ENCODE results near the gene VPS13D. TPM values are rescaled to one million over a fixed set of nuclear protein-coding genes. Genes with fewer than 3 reads are reported as not detected.
A peak's percentile ranks its signal among the peaks of the same experiment; 100 is the strongest.

The VPS13D gene
- total and polyA plus RNA-seq, 10 donors = 10.1 to 108 (median 86.3) TPM

DNA sequence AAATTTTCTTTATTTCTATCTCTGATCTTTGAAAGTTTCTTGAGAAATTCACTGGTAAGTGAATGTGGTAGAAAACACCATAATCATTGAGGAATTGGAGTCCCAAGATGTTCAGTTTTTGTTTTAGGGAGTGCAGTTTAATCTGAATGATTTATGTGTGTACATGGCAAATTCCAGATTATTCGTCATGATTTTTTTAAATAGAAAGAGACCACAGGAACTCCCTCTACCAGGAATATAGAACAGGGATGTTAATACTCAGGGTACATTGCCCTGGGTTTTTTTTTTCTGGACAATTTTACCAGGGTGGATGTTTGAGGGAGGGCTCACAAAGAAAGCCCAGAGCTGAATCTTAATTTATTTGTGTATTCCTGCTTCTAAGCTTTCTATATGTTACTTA is 109.0 kb downstream of the VPS13D start:
- no peak overlapping the region for H3K27ac ChIP-seq
- H3K4me1 ChIP-seq = peaks cover 0 to 49% (median 24%) of the 10 kb centered on the region in 6 donors
- no peaks in the 10 kb centered on the region for H3K9me3 ChIP-seq
- TF ChIP-seq, protein P1, sequence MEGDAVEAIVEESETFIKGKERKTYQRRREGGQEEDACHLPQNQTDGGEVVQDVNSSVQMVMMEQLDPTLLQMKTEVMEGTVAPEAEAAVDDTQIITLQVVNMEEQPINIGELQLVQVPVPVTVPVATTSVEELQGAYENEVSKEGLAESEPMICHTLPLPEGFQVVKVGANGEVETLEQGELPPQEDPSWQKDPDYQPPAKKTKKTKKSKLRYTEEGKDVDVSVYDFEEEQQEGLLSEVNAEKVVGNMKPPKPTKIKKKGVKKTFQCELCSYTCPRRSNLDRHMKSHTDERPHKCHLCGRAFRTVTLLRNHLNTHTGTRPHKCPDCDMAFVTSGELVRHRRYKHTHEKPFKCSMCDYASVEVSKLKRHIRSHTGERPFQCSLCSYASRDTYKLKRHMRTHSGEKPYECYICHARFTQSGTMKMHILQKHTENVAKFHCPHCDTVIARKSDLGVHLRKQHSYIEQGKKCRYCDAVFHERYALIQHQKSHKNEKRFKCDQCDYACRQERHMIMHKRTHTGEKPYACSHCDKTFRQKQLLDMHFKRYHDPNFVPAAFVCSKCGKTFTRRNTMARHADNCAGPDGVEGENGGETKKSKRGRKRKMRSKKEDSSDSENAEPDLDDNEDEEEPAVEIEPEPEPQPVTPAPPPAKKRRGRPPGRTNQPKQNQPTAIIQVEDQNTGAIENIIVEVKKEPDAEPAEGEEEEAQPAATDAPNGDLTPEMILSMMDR (IDR thresholded peaks at IDR 0.05 in 8 of 11, conservative IDR thresholded peaks at IDR 0.05 in 3 of 11) = no peak
- TF ChIP-seq POLR2AphosphoS5 (IDR thresholded peaks at IDR 0.05) (no peak), POLR2A (IDR thresholded peaks at IDR 0.05) (no peak)
- intact Hi-C loops (cut with DNase I; ENCODE audit: low total_unique reads) = no loop called here
- H3K4me3 ChIP-seq = no peak overlapping the region
- DNase-seq = no peak
- WGBS, 5 donors = 77 to 95% (median 83%) methylated on average over 1 of the region's 1 CpG
- H3K27me3 ChIP-seq (replicated peaks in 1 of 7) = no peaks in the 10 kb centered on the region
- H3K36me3 ChIP-seq = peaks cover 0 to 99% (median 40%) of the 10 kb centered on the region in 6 donors

DNA sequence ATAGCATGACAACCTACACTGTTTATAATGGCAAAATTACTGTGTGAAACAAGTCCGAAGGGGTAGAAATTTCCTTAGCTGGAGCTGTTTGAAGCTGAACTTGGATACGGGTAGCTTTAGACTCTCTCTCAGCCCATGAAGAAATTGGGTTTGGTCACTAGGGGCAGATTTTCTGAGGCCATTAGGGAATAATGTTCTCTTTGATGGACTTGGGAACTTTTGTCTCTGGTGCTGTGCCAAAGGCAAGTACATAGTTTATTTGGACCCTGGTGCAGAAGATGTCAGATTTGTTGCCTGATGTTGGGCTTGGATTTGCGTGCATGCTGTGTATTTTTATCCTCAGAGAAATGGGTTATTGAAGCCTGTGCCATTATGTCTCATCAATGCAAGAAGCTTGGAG is 109.6 kb downstream of the VPS13D start:
- H3K9me3 ChIP-seq = no peaks in the 10 kb centered on the region
- peaks cover 0 to 94% (median 35%) of the 10 kb centered on the region in 6 donors for H3K36me3 ChIP-seq
- peaks cover 5 to 55% (median 30%) of the 10 kb centered on the region in 6 donors for H3K4me1 ChIP-seq
- no peak for DNase-seq
- H3K27me3 ChIP-seq (replicated peaks in 1 of 7) = no peaks in the 10 kb centered on the region
- no peak overlapping the region for H3K27ac ChIP-seq
- intact Hi-C loops (cut with DNase I; ENCODE audit: low total_unique reads) = no loop called here
- WGBS, 5 donors = 86 to 98% (median 93%) methylated on average over 3 of the region's 3 CpGs
- TF ChIP-seq POLR2A (IDR thresholded peaks at IDR 0.05) (no peak), POLR2AphosphoS5 (IDR thresholded peaks at IDR 0.05) (no peak)
- TF ChIP-seq, protein P1 (IDR thresholded peaks at IDR 0.05 in 8 of 11, conservative IDR thresholded peaks at IDR 0.05 in 3 of 11) = no peak
- no peak overlapping the region for H3K4me3 ChIP-seq

DNA sequence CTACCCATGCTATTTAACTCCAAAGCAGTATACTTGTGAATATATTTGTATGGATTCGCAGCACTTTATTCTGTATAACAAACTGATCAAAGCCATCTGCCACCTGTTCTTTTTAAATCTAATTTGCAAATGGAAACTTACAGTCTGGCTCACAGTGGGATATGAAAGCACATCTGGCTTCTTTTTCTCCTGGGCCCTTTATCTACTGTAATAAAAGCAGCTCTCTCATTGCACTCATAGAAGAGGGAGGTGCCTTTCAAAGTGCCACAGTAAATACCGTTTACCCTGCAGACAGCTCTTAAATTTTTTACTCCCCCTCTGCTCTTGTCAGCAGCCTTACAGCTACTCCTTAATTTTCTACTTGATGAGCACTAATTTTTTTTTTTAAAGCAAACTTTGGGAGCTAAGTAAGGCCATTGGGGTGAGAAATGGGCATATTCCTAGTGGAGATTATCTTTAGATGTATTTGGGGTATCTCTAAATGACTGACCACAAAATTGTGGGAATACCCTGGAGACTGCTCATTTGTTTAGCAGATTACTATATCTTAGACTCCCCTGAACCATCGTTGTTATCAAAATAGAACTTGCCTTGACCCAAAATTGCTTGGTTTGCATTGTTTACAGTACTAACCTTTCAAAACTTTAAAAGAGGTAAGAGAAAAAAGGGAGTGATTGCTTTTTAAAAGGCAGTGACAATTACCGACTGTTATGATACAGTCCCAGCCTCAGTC is 110.1 kb downstream of the VPS13D start:
- no peak overlapping the region for H3K27ac ChIP-seq
- H3K36me3 ChIP-seq = peaks cover 0 to 88% (median 30%) of the 10 kb centered on the region in 6 donors
- H3K4me1 ChIP-seq = peaks cover 11 to 60% (median 35%) of the 10 kb centered on the region in 6 donors
- no peak for TF ChIP-seq POLR2A (IDR thresholded peaks at IDR 0.05)
- no peak for TF ChIP-seq POLR2AphosphoS5 (IDR thresholded peaks at IDR 0.05)
- TF ChIP-seq, protein P1 (IDR thresholded peaks at IDR 0.05 in 8 of 11, conservative IDR thresholded peaks at IDR 0.05 in 3 of 11) = no peak
- H3K4me3 ChIP-seq = no peak overlapping the region
- 73 to 80% (median 76%) methylated on average over 4 of the region's 4 CpGs for WGBS, 5 donors
- no peak for DNase-seq
- H3K9me3 ChIP-seq = no peaks in the 10 kb centered on the region
- intact Hi-C loops (cut with DNase I; ENCODE audit: low total_unique reads) = no loop called here
- H3K27me3 ChIP-seq (replicated peaks in 1 of 7) = no peaks in the 10 kb centered on the region

DNA sequence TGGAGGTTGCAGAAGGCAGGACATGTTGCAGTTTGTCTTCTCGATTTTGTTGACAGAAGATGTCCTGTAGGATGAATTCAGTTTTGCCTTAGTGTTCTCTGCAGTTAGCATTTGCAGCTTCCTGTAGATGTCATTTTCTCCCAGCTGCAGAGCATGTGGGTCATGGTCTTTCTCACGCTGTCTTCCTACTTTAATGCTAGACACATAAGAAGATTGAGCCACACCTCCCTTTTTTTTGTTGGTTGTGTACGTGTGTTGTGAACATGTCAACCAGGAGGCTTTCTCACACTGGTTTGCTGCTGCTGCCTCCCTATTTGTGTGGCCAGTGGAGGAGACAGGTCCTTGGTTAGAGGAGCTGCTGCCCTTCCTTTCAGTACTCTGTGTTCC is 110.7 kb downstream of the VPS13D start:
- H3K36me3 ChIP-seq = peaks cover 0 to 88% (median 26%) of the 10 kb centered on the region in 6 donors
- peak overlapping the region in 1 of 8 donors; percentile 7 for H3K27ac ChIP-seq
- 45 to 68% (median 54%) methylated on average over 3 of the region's 3 CpGs for WGBS, 5 donors
- no peaks in the 10 kb centered on the region for H3K9me3 ChIP-seq
- no peak for DNase-seq
- peaks cover 17 to 66% (median 41%) of the 10 kb centered on the region in 6 donors for H3K4me1 ChIP-seq
- no peaks in the 10 kb centered on the region for H3K27me3 ChIP-seq (replicated peaks in 1 of 7)
- TF ChIP-seq, protein P1 (IDR thresholded peaks at IDR 0.05 in 8 of 11, conservative IDR thresholded peaks at IDR 0.05 in 3 of 11) = no peak
- TF ChIP-seq POLR2A (IDR thresholded peaks at IDR 0.05) (no peak), POLR2AphosphoS5 (IDR thresholded peaks at IDR 0.05) (no peak)
- H3K4me3 ChIP-seq = no peak overlapping the region
- intact Hi-C loops (cut with DNase I; ENCODE audit: low total_unique reads) = no loop called here
